Activated T-cell treated with anti-CD3 and anti-CD28 coated beads, Interleukin-2, amount 50 U/mL, for 4 hours (primary cell): Measurements from ENCODE around the gene FKBP5. TPM values are rescaled to one million over a fixed set of nuclear protein-coding genes. Genes with fewer than 3 reads are reported as not detected.
"Not testable (repeated sequence)": the region's sequence is repeated elsewhere in the genome, so short reads cannot be mapped to it uniquely, and the experiment has no call there.

Source experiments
- ATAC-seq, 2 donors: fragments of 200-7000 bp; cut with Tn5 transposase; one replicate each; pipeline ENCODE4 v1.10.0; 2021
- DNase-seq: peaks from one replicate; pipeline ENCODE4 v3.0.0-alpha.2; 2020
- H3K27me3 Mint-ChIP-seq: one replicate; pipeline ENCODE4 v1.8.0; 2021; ENCODE audit warnings: low read depth, mixed read lengths
- H3K36me3 Mint-ChIP-seq: one replicate; pipeline ENCODE4 v1.8.0; 2022; ENCODE audit warnings: mixed read lengths; ENCODE audit not compliant: insufficient read depth
- H3K4me1 Mint-ChIP-seq: one replicate; pipeline ENCODE4 v1.8.0; 2021; ENCODE audit warnings: low read depth, mixed read lengths
- H3K4me3 Mint-ChIP-seq: one replicate; pipeline ENCODE4 v1.8.0; 2021; ENCODE audit warnings: mild to moderate bottlenecking, moderate library complexity, mixed read lengths
- H3K9me3 Mint-ChIP-seq: one replicate; pipeline ENCODE4 v1.8.0; 2021; ENCODE audit warnings: mixed read lengths
- total RNA-seq, 3 donors: library from RNA; stranded (reverse); gene quantifications; one replicate each; pipeline ENCODE4 v1.2.1, GENCODE V29; 2021

The FKBP5 gene
- total RNA-seq, 3 donors from 2014 or later: 46.5 to 62.3 (median 59.9) TPM

DNA sequence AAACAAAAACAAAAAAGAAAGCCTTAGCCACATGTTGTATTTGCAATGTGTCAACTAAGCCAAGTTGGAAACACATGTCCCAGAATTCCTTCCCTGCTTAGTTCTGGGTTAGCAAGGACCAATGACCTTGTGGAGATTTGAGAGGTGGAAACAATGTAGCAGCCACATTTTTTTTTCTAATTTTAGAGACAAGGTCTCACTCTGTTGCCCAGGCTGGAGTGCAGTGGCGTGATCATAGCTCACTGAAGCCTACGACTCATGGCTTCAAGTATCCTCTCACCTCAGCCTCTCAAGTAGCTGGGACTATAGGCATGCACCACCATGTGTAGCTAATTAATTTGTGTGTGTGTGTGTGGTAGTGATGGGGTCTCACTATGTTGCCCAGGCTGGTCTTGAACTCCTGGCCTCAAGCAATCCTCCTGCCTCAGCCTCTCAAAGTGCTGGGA is 117.8 kb downstream of the FKBP5 start:
- not testable (repeated sequence) for H3K4me3 Mint-ChIP-seq, ATAC-seq, H3K27me3 Mint-ChIP-seq, H3K4me1 Mint-ChIP-seq, DNase-seq, H3K9me3 Mint-ChIP-seq
- peaks cover 16% of the 10 kb centered on the region for H3K36me3 Mint-ChIP-seq

- Mint-ChIP-seq H3K4me3 (no peak overlapping the region), H3K4me1 (peaks cover 2% of the 10 kb centered on the region), H3K36me3 (peaks cover 4% of the 10 kb centered on the region), H3K27me3 (peaks cover 6% of the 10 kb centered on the region), H3K9me3 (no peaks in the 10 kb centered on the region)
- ATAC-seq: peak; percentile 55 to 59
- DNase-seq: peak; percentile 20
These were observed 119.7 kb downstream of the FKBP5 start for GRCh38 chr6:35569011-35569461.

DNA sequence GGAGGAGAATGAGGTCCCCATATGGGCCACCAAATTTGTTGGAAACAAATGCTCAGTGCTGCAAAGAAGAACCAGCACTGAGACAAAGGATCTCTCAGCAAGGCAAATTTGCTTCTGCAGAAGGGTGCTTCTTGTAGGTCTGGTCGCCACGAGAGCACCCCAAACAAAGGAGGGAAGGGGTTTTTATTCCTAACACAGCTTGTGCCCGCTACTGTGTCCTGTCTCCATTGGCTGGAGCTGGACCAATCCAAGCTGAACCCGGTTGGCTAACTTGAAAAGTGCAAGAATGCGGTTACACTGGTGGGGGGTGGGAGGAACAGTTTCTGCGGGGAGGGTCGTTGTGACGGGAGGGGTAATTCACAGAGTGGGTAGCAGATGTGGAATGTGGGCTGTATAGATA is 121.9 kb downstream of the FKBP5 start:
- no peaks in the 10 kb centered on the region for H3K36me3 Mint-ChIP-seq
- DNase-seq: no peak
- H3K9me3 Mint-ChIP-seq: no peaks in the 10 kb centered on the region
- ATAC-seq: no peak
- H3K27me3 Mint-ChIP-seq: peaks cover 11% of the 10 kb centered on the region
- no peak overlapping the region for H3K4me3 Mint-ChIP-seq
- H3K4me1 Mint-ChIP-seq: peaks cover 2% of the 10 kb centered on the region

DNA sequence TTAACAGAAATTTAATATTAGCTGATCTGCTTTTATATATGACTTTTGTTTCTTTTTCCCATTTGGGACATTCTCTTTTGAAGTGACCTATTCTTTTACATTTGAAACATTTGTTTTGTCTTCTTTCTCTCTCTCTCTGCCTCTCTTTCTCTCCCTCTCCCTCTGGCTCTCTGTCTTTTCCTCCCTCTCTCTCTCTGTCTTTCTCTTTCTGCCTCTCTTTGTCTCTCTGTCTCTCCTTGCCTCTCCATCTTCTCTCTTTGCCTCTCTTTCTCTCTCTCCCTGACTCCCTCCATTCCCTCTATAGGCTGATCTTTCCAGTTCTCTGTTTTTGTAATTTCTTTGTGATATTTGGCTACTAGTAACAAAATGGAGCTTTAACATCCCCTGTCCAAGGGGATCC is 124.0 kb downstream of the FKBP5 start:
- H3K4me1 Mint-ChIP-seq: peaks cover 1% of the 10 kb centered on the region
- no peak for ATAC-seq
- DNase-seq: no peak
- no peak overlapping the region for H3K4me3 Mint-ChIP-seq
- no peaks in the 10 kb centered on the region for H3K9me3 Mint-ChIP-seq
- no peaks in the 10 kb centered on the region for H3K36me3 Mint-ChIP-seq
- peaks cover 11% of the 10 kb centered on the region for H3K27me3 Mint-ChIP-seq

DNA sequence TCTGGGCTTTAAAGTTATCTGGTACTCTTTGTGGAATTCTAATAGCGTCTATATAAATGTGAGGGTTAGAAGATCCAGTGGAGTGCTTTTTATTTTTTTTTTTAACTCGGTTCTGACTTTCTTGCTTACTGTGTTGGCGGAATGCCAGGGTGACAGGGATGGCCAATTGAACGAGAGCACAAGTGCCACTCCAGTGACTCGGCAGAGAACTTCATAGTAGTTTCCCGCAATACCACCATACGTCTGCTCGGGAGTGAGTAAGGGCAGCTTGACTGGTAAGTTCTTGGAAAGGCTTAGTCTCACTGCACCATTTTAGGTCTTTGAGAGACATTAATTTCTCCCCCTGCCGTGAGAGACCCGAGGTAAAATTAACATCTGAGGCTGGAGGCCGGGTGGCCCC is 126.7 kb downstream of the FKBP5 start:
- Mint-ChIP-seq H3K36me3 (no peaks in the 10 kb centered on the region), H3K4me1 (no peaks in the 10 kb centered on the region), H3K9me3 (no peaks in the 10 kb centered on the region), H3K27me3 (peaks cover 12% of the 10 kb centered on the region), H3K4me3 (no peak overlapping the region)
- DNase-seq (no peak), ATAC-seq (no peak)

DNA sequence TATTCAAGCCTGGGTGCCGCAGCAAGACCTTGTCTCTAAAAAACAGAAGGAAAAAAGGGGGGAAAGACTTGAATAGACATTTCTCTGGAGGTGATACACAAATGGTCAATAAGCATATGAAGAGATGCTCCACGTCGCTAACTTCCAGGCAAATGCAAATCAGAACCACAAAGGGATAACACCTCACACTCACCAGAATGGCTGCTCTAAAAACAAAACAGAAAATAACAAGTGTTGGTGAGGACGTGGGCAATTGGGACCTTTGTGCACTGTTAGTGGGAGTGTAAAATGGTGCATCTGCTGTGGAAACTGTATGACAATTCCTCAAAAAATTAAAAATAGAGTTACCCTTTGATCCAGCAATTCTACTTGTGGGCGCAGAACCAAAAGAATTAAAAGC is 127.6 kb downstream of the FKBP5 start:
- Mint-ChIP-seq H3K4me1 (no peaks in the 10 kb centered on the region), H3K9me3 (no peaks in the 10 kb centered on the region), H3K27me3 (peaks cover 10% of the 10 kb centered on the region), H3K36me3 (no peaks in the 10 kb centered on the region), H3K4me3 (no peak overlapping the region)
- DNase-seq: no peak
- no peak for ATAC-seq

DNA sequence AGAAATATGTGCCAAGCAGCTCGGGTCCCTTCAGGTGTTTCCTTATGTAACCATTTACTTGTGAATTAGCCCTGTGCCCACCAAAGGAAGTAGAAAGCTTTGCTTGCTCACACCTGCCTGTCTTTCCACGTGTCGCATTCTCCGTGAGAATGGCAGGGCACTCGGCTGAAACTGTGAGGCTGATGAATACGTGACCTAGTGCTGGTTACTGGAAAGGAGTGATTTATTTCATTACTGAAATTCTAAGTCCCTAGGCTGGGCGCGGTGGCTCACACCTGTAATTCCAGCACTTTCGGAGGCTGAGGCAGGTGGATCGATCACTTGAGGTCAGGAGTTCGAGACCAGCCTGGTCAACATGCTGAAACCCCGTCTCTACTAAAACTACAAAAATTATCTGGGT is 130.1 kb downstream of the FKBP5 start:
- no peak overlapping the region for H3K4me3 Mint-ChIP-seq
- DNase-seq: no peak
- peaks cover 10% of the 10 kb centered on the region for H3K27me3 Mint-ChIP-seq
- H3K9me3 Mint-ChIP-seq: no peaks in the 10 kb centered on the region
- H3K36me3 Mint-ChIP-seq: no peaks in the 10 kb centered on the region
- no peaks in the 10 kb centered on the region for H3K4me1 Mint-ChIP-seq
- no peak for ATAC-seq

- H3K9me3 Mint-ChIP-seq: no peaks in the 10 kb centered on the region
- H3K36me3 Mint-ChIP-seq: no peaks in the 10 kb centered on the region
- ATAC-seq: no peak
- no peak for DNase-seq
- H3K27me3 Mint-ChIP-seq: peaks cover 5% of the 10 kb centered on the region
- peaks cover 2% of the 10 kb centered on the region for H3K4me1 Mint-ChIP-seq
- no peak overlapping the region for H3K4me3 Mint-ChIP-seq
These were observed 131.5 kb downstream of the FKBP5 start for GRCh38 chr6:35557239-35557638.

DNA sequence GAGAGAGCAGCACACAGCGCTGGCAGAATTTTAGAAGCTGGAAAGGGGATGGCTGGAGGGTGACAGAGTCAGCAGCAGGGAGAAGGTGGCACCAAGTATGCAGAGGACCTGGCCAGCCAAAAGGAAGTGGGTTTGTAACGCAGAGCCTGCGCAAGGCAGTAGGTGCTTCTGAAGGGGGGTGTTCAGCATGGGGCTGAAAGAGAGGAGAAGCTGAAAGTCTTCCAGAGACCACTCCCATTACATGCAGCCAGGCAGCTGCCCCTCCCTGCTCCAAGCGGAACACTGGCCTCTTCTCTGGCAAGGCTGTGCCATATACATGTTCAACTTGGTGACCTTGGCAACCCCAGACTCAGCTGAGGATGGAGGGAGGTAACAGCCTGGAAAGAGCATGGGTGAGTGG is 133.9 kb downstream of the FKBP5 start:
- H3K4me1 Mint-ChIP-seq: peaks cover 6% of the 10 kb centered on the region
- H3K27me3 Mint-ChIP-seq: peaks cover 7% of the 10 kb centered on the region
- ATAC-seq (no peak), DNase-seq (no peak)
- H3K36me3 Mint-ChIP-seq: peaks cover 3% of the 10 kb centered on the region
- H3K9me3 Mint-ChIP-seq: peaks cover 7% of the 10 kb centered on the region
- no peak overlapping the region for H3K4me3 Mint-ChIP-seq

- Mint-ChIP-seq H3K4me3 (no peak overlapping the region), H3K9me3 (peaks cover 8% of the 10 kb centered on the region), H3K36me3 (peaks cover 3% of the 10 kb centered on the region), H3K27me3 (peaks cover 6% of the 10 kb centered on the region), H3K4me1 (peaks cover 6% of the 10 kb centered on the region)
- no peak for DNase-seq
- ATAC-seq: no peak
These were observed 135.4 kb downstream of the FKBP5 start for GRCh38 chr6:35553315-35553714.

- DNase-seq: peak; percentile 64
- H3K4me3 Mint-ChIP-seq: no peak overlapping the region
These were observed 136.3 kb downstream of the FKBP5 start for GRCh38 chr6:35552285-35552917.

GRCh38 chr6:35550437-35550836 is 138.3 kb downstream of the FKBP5 start:
- H3K9me3 Mint-ChIP-seq: peaks cover 8% of the 10 kb centered on the region
- DNase-seq (no peak), ATAC-seq (no peak)
- H3K4me3 Mint-ChIP-seq: no peak overlapping the region
- H3K27me3 Mint-ChIP-seq: peaks cover 4% of the 10 kb centered on the region
- peaks cover 6% of the 10 kb centered on the region for H3K4me1 Mint-ChIP-seq
- peaks cover 3% of the 10 kb centered on the region for H3K36me3 Mint-ChIP-seq

More at GRCh38 chr6:35552285-35552917, 136.3 kb downstream of the FKBP5 start:
- Mint-ChIP-seq H3K36me3 (peaks cover 3% of the 10 kb centered on the region), H3K4me1 (peaks cover 6% of the 10 kb centered on the region), H3K27me3 (peaks cover 8% of the 10 kb centered on the region), H3K9me3 (peaks cover 8% of the 10 kb centered on the region)
- ATAC-seq: peak in 1 of 2 donors; percentile 35

DNA sequence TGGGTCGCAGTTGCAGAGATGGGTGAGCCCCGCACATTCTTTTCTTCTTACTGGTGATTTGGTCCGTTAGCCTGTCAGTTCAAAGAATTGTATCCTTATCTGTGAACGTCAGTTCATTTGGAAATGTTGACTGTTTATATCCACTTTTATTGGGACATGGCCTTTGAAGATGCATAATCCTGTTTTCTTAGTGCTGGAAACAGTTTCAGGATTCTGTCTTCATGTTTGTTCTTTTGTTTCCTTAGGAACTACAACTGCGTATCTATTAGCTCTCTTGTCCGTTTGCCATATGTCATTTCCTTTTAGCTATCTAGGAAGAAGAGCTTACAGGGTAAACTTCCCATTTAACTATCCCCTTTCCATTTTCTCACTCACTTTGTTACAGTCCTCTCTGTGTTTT is 141.0 kb downstream of the FKBP5 start:
- Mint-ChIP-seq H3K4me3 (no peak overlapping the region), H3K4me1 (peaks cover 6% of the 10 kb centered on the region), H3K9me3 (peaks cover 8% of the 10 kb centered on the region), H3K27me3 (peaks cover 4% of the 10 kb centered on the region), H3K36me3 (peaks cover 3% of the 10 kb centered on the region)
- DNase-seq: no peak
- ATAC-seq: no peak

DNA sequence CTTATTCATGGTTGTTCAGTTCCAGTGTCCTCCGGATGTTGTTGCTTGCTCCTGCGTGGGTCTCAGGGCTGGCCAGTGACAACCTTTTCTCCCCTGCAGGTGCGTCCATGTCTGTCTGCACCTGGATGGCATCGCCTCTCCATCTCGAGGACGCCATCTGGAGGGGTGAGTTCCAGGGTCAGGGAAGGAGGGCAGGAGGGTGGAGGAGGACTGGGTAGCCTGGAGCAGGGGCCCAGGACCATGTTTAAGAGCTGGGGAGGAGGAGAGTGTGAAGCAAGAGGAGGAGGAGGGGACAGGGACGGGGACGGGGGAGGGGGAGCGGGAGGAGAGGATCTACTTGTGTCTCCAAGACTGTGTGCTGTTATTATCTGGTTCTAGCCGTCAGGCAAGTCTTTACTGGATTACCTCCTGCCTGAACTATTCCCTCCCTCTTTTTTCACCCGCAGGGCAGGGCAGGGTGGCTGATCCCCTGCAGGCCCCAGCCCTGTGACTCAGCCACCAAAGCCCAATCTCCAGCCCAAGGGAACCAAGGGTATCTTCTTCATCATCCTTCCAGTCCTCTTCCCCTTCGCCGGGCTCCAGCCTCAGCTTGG is 143.8 kb downstream of the FKBP5 start:
- Mint-ChIP-seq H3K4me3 (no peak overlapping the region), H3K36me3 (no peaks in the 10 kb centered on the region), H3K9me3 (peaks cover 8% of the 10 kb centered on the region), H3K4me1 (no peaks in the 10 kb centered on the region), H3K27me3 (peaks cover 2% of the 10 kb centered on the region)
- ATAC-seq: no peak
- DNase-seq: no peak

DNA sequence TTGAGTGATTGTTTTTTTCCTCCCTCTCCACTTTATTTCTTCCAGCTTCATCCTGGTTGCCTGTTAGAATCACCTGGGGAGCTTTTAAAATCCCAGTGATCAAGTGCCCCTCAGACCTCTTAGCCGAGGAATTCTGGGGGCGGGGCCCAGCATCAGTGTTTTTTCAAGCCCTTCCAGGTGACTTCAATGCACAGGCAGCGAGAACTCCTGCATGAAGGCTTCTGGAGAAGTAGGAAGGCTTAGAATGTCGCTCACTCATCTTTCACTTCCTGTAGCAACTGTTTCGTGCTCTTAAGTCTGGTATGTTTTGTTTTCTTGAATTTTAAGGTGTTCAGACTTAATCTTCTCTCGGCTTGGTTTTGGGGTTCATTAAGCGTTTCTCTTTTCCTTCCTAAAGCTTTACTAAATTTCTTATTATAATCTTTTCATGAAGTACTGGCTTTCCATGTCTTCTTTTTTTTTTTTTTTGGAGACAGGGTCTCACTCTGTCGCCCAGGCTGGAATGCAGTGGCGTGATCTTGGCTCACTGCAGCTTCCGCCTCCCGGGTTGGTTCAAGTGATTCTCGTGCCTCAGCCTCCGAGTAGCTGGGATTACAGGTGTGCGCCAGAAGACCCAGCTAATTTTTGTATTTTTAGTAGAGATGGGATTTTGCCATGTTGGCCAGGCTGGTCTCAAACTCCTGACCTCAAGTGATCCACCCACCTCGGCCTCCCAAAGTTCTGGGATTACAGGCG is 145.1 kb downstream of the FKBP5 start:
- H3K36me3 Mint-ChIP-seq: no peaks in the 10 kb centered on the region
- H3K9me3 Mint-ChIP-seq: peaks cover 6% of the 10 kb centered on the region
- ATAC-seq (no peak), DNase-seq (no peak)
- H3K4me1 Mint-ChIP-seq: no peaks in the 10 kb centered on the region
- H3K4me3 Mint-ChIP-seq: no peak overlapping the region
- H3K27me3 Mint-ChIP-seq: peaks cover 2% of the 10 kb centered on the region
